ENCODE results near the gene ZDHHC1.

Gene ZDHHC1

GRCh38 chr16:67400901-67401300 lies 15.4 kb downstream of the ZDHHC1 start:
- Mint-ChIP-seq H3K27me3 (peaks cover 9% of the 10 kb centered on the region), H3K27ac (no peak overlapping the region), H3K4me3 (no peak overlapping the region), H3K4me1 (no peaks in the 10 kb centered on the region), H3K9me3 (no peaks in the 10 kb centered on the region), H3K36me3 (no peaks in the 10 kb centered on the region)
- ATAC-seq (ENCODE audit: low read depth) (no peak), DNase-seq (ENCODE audit: low spot score in 2 of 2) (no peak)

- no peaks in the 10 kb centered on the region for H3K4me1 Mint-ChIP-seq
- no peaks in the 10 kb centered on the region for H3K9me3 Mint-ChIP-seq
- ATAC-seq (ENCODE audit: low read depth) (no peak), DNase-seq (ENCODE audit: low spot score in 2 of 2) (no peak)
- H3K4me3 Mint-ChIP-seq, result no peak overlapping the region
- H3K27ac Mint-ChIP-seq, result no peak overlapping the region
- H3K27me3 Mint-ChIP-seq, result peaks cover 9% of the 10 kb centered on the region
- no peaks in the 10 kb centered on the region for H3K36me3 Mint-ChIP-seq
These were observed 16.2 kb downstream of the ZDHHC1 start for GRCh38 chr16:67399749-67400704.

DNA sequence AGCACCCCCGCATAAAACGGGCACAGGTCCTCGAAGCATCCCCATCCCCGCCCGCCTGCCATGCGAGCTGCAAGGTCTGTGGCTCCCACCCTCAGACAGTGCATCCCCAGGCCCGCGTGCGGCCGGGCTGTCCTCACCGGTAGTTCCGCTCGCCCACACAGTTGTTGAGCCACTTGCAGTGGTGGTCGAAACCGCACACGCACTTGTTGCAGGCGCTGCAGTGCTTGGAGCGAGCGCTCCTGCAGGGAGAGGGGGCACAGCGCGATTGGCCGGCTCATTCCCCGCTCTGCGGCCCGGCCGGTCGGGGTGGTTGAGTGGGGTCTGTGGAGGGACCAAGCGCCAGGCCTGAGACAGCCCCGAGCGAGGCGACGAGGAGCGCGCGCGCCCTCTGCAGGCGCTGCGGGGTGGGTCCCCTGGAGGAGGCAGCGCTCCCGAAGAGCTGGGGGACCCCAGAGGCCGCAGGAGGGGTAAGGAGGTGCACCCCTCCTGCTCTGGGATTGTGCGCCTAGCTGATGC lies 17.0 kb downstream of the ZDHHC1 start:
- no peaks in the 10 kb centered on the region for H3K36me3 Mint-ChIP-seq
- no peaks in the 10 kb centered on the region for H3K9me3 Mint-ChIP-seq
- no peak overlapping the region for H3K27ac Mint-ChIP-seq
- H3K27me3 Mint-ChIP-seq, result peaks cover 10% of the 10 kb centered on the region
- no peak overlapping the region for H3K4me3 Mint-ChIP-seq
- ATAC-seq (ENCODE audit: low read depth) (peak; percentile 80), DNase-seq (ENCODE audit: low spot score in 2 of 2) (peak; percentile 56 to 71)
- H3K4me1 Mint-ChIP-seq, result peaks cover 1% of the 10 kb centered on the region

GRCh38 chr16:67398546-67399217 lies 17.6 kb downstream of the ZDHHC1 start:
- Mint-ChIP-seq H3K27me3 (peaks cover 12% of the 10 kb centered on the region), H3K9me3 (no peaks in the 10 kb centered on the region), H3K36me3 (no peaks in the 10 kb centered on the region), H3K4me3 (no peak overlapping the region), H3K4me1 (peaks cover 5% of the 10 kb centered on the region), H3K27ac (no peak overlapping the region)
- ATAC-seq (ENCODE audit: low read depth) (no peak), DNase-seq (ENCODE audit: low spot score in 2 of 2) (no peak)

DNA sequence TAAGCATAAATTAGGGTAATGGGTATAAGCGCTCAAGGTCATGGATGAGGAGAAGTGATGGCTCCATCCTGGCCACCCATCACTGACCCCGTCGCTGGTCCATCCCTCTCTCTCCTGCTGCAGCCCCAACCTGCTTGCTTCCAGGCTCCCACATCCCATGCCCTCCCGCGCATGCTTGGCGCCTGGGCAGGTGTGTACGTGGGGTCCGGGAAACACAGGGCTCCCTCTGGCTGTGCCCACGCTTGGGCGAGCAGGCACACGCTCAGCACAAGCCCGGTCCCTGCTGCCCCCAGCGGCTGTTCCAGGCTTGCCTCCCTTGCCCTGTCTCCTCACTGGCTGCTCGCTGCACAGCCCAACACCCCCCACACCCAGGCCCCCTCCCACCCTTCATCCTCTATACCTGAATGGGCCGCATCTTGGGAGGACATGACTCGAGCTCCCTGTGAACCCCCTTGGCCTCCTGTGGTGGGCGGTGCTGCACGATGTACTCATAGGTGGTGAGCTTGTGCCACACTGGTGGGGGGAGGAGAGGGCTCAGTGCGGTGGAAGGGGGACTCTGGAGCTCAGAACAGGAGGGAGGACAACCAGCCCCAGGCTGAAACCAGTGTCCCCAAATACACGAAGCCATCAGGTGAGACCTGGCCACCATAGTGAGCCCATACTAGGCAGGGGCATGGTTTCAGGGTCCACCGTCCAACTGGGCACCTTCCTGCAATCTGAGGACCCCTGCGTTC lies 18.3 kb downstream of the ZDHHC1 start:
- DNase-seq (ENCODE audit: low spot score in 2 of 2), result no peak
- no peak for ATAC-seq (ENCODE audit: low read depth)
- H3K36me3 Mint-ChIP-seq, result no peaks in the 10 kb centered on the region
- peaks cover 5% of the 10 kb centered on the region for H3K4me1 Mint-ChIP-seq
- H3K9me3 Mint-ChIP-seq, result no peaks in the 10 kb centered on the region
- H3K27ac Mint-ChIP-seq, result no peak overlapping the region
- H3K27me3 Mint-ChIP-seq, result peaks cover 13% of the 10 kb centered on the region
- no peak overlapping the region for H3K4me3 Mint-ChIP-seq

DNA sequence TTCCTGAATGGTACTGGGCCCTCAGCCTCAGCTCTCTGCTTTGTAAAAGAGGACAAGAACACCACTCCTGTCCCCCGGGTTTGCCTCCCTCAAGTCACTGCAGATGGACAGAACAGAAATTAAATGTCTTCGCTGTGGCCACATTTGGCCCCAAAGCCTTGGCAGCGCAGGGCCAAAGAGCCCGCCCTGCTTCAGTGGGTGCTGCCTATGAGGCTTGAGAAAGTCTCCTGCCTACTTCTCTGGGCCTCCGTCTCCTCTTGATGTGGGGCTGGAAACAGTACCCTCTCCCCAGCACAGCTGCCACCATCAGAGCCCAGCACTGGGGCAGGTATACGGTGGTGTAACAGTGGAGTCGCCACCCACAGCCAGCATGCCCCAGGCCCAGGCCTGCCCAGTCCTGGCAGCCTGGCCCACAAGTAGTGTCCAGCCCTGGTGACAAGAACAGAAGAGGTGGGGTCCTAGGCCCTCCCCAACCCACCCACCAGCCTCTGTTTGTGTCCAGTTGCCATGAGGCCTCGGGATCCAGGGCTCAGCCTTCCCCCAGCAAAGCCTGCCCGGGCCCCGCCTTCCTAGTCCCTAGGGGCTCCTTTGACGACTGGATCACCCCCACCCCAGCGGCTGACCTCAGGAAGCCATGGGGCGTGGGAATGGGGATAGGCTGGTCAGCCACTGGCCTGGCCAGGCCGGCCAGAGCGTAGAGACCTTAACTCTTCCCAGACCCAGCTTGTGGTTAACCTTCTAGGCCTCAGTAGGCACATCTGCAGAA lies 19.1 kb downstream of the ZDHHC1 start:
- Mint-ChIP-seq H3K9me3 (no peaks in the 10 kb centered on the region), H3K4me3 (no peak overlapping the region), H3K27ac (no peak overlapping the region), H3K36me3 (no peaks in the 10 kb centered on the region), H3K4me1 (peaks cover 9% of the 10 kb centered on the region), H3K27me3 (peaks cover 16% of the 10 kb centered on the region)
- ATAC-seq (ENCODE audit: low read depth) (no peak), DNase-seq (ENCODE audit: low spot score in 2 of 2) (no peak)

GRCh38 chr16:67396159-67397035 lies 19.9 kb downstream of the ZDHHC1 start:
- Mint-ChIP-seq H3K36me3 (no peaks in the 10 kb centered on the region), H3K4me1 (peaks cover 9% of the 10 kb centered on the region), H3K4me3 (no peak overlapping the region), H3K27me3 (peaks cover 22% of the 10 kb centered on the region), H3K9me3 (no peaks in the 10 kb centered on the region), H3K27ac (no peak overlapping the region)
- ATAC-seq (ENCODE audit: low read depth), result no peak
- DNase-seq (ENCODE audit: low spot score in 2 of 2), result no peak

DNA sequence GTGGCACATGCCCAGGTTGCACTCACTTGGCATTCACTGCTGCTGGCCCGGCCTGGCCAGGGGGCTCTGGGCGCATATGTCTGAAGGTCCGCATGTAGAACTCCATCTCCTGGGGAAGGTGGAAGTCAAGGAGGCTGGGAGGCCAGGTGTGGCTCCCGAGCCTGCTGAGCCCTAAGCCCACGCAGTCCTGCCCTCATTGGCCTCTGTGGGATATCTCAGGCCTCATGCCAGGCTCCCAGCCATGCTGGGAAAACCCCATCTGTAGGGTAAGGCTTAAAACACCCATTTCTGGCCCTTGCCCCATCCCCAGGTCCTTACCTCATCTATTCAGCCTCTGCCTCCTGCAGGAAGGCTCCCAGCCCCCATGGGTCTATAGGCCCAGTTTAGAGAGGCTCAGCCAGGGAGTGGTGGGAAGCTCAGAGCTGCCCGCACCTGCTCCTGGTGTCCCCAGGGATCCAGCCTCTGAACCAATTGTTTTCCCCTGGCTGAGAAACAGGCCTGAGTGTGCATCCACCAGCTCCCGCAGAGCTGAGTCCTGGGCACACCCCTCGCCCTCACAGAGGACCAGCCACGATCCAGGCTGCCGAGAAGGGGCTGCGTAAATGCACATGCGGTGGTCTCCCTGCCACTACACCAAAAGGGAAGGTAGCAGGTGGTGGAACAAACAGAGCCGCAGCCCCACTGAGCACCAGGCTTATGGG lies 20.7 kb downstream of the ZDHHC1 start:
- Mint-ChIP-seq H3K4me3 (no peak overlapping the region), H3K27me3 (peaks cover 22% of the 10 kb centered on the region), H3K27ac (no peak overlapping the region), H3K4me1 (peaks cover 13% of the 10 kb centered on the region), H3K36me3 (no peaks in the 10 kb centered on the region), H3K9me3 (no peaks in the 10 kb centered on the region)
- ATAC-seq (ENCODE audit: low read depth), result no peak
- DNase-seq (ENCODE audit: low spot score in 2 of 2), result no peak

GRCh38 chr16:67395105-67395457 lies 21.2 kb downstream of the ZDHHC1 start:
- Mint-ChIP-seq H3K27me3 (peaks cover 24% of the 10 kb centered on the region), H3K9me3 (no peaks in the 10 kb centered on the region), H3K36me3 (no peaks in the 10 kb centered on the region), H3K4me1 (peaks cover 17% of the 10 kb centered on the region), H3K27ac (no peak overlapping the region), H3K4me3 (no peak overlapping the region)
- DNase-seq (ENCODE audit: low spot score in 2 of 2), result no peak
- no peak for ATAC-seq (ENCODE audit: low read depth)

GRCh38 chr16:67394155-67395104 lies 21.8 kb downstream of the ZDHHC1 start:
- H3K27ac Mint-ChIP-seq, result no peak overlapping the region
- peaks cover 28% of the 10 kb centered on the region for H3K27me3 Mint-ChIP-seq
- H3K4me1 Mint-ChIP-seq, result peaks cover 21% of the 10 kb centered on the region
- peak overlapping the region; percentile 74 for H3K4me3 Mint-ChIP-seq
- no peaks in the 10 kb centered on the region for H3K36me3 Mint-ChIP-seq
- no peaks in the 10 kb centered on the region for H3K9me3 Mint-ChIP-seq
- peak in 1 of 2 donors; percentile 37 for DNase-seq (ENCODE audit: low spot score in 2 of 2)
- peak; percentile 59 for ATAC-seq (ENCODE audit: low read depth)

DNA sequence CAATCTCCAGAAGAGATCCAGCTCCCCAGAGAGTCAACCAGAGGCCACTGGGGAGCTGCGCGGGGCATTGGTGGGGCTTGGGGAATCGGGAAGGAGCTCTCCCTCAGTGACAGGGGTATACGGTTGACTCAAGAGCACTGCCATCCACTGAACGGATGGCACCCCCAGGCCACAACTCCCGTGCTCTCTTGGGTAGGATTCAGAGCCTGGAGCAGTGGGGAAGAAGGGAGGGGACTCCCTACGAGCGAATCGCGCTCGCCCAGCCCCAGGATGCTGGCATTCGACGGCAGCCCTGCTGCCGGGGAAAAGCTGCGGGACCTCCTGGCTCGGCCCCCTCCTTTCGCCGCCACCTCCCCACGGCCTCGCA lies 22.5 kb downstream of the ZDHHC1 start:
- Mint-ChIP-seq H3K27me3 (peaks cover 28% of the 10 kb centered on the region), H3K9me3 (no peaks in the 10 kb centered on the region), H3K27ac (no peak overlapping the region), H3K36me3 (no peaks in the 10 kb centered on the region), H3K4me3 (peak overlapping the region; percentile 74), H3K4me1 (peaks cover 21% of the 10 kb centered on the region)
- DNase-seq (ENCODE audit: low spot score in 2 of 2) (no peak), ATAC-seq (ENCODE audit: low read depth) (no peak)

Data from memory B cell (primary cell).